BLaER1 (cell line): ENCODE results near the gene AGPAT4.

Experiments used
- H3K27ac ChIP-seq: shearing (Covaris generic); formaldehyde crosslinking; 2 replicates; pipeline ENCODE4 v1.8.1; 2022
- H3K27me3 ChIP-seq: shearing (Covaris generic); formaldehyde crosslinking; 2 replicates; pipeline ENCODE4 v1.8.1; 2022
- H3K36me3 ChIP-seq: shearing (Covaris generic); formaldehyde crosslinking; 2 replicates; pipeline ENCODE4 v1.8.1; 2022
- H3K4me1 ChIP-seq: shearing (Covaris generic); formaldehyde crosslinking; 2 replicates; pipeline ENCODE4 v1.8.1; 2022
- H3K4me2 ChIP-seq: shearing (Covaris generic); formaldehyde crosslinking; 2 replicates; pipeline ENCODE4 v1.8.1; 2022
- H3K4me3 ChIP-seq: shearing (Covaris generic); formaldehyde crosslinking; 2 replicates; pipeline ENCODE4 v1.8.1; 2022
- H3K9ac ChIP-seq: shearing (Covaris generic); formaldehyde crosslinking; 2 replicates; pipeline ENCODE4 v1.8.1; 2022
- H3K9me3 ChIP-seq: shearing (Covaris generic); formaldehyde crosslinking; 2 replicates; pipeline ENCODE4 v1.8.1; 2022
- H4K20me1 ChIP-seq: shearing (Covaris generic); formaldehyde crosslinking; 2 replicates; pipeline ENCODE4 v1.8.1; 2022
- Cebpa-rat ChIP-seq: shearing (Covaris generic); IDR thresholded peaks from 2 replicates; pipeline ENCODE4 v1.8.1; 2022

AGPAT4 gene

DNA sequence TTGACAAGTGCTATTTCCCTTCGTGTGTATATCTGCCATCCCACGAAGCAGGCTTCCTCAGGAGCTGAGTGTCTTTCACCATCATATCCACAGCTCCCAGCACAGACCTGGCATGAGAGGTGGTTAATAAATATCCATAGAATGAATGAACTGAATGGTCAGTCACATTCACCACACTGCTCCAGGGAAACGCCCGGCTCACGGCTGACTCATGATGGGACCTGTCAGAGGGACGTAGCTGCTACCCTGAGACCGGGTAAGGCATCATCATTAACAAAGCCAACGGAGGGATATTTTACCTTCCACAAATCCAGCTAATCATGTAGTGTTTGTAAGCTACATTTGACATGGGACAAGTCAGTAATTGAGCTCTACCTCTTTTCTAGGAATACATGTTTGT, 12.5 kb downstream of the AGPAT4 start:
- TF ChIP-seq Cebpa-rat, result no peak
- H3K9ac ChIP-seq, result no peak overlapping the region
- no peaks in the 10 kb centered on the region for H3K27me3 ChIP-seq
- H3K4me3 ChIP-seq, result no peak overlapping the region
- H3K9me3 ChIP-seq, result no peaks in the 10 kb centered on the region
- H3K4me1 ChIP-seq, result no peaks in the 10 kb centered on the region
- H3K27ac ChIP-seq, result no peak overlapping the region
- peaks cover 36% of the 10 kb centered on the region for H3K36me3 ChIP-seq
- peaks cover 30% of the 10 kb centered on the region for H4K20me1 ChIP-seq
- no peak overlapping the region for H3K4me2 ChIP-seq

- no peak overlapping the region for H3K4me3 ChIP-seq
- no peak for TF ChIP-seq Cebpa-rat
- H3K27ac ChIP-seq, result no peak overlapping the region
- H3K9ac ChIP-seq, result no peak overlapping the region
- H4K20me1 ChIP-seq, result peaks cover 21% of the 10 kb centered on the region
- H3K9me3 ChIP-seq, result no peaks in the 10 kb centered on the region
- peaks cover 37% of the 10 kb centered on the region for H3K36me3 ChIP-seq
- no peaks in the 10 kb centered on the region for H3K27me3 ChIP-seq
- no peak overlapping the region for H3K4me2 ChIP-seq
- no peaks in the 10 kb centered on the region for H3K4me1 ChIP-seq
Measured at GRCh38 chr6:161259302-161259701, 14.6 kb downstream of the AGPAT4 start.

DNA sequence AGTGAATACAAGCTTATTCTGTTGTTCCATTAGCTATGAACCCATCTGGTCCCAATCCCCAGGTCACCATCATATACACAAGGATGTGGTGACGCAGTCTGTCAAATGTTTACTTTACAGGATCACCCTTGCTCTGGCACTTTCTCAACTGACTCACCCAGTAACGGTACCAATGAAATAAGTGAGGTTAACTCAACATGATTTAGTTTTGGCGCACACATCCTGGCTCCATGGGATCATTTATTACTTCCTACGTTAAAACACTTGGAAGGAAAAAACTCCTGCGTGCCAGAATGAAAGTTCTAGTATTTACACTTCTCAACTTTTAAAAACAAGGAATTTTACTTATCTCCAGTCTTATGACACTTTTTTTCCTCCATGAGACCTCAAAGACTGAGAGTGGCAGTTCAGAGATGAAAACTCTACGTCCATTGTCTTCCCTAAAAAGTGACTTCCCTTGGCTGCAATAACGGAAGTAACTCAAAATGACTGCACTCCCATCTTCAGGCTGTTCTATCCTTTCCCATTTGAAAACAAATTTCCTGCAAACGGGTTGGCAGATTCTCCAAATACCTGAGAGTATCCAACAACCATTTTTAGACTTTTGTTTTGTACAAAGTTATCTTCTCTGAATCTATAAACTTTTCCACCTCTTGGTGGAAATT, 15.9 kb downstream of the AGPAT4 start:
- no peak for TF ChIP-seq Cebpa-rat
- no peak overlapping the region for H3K4me3 ChIP-seq
- no peak overlapping the region for H3K4me2 ChIP-seq

DNA sequence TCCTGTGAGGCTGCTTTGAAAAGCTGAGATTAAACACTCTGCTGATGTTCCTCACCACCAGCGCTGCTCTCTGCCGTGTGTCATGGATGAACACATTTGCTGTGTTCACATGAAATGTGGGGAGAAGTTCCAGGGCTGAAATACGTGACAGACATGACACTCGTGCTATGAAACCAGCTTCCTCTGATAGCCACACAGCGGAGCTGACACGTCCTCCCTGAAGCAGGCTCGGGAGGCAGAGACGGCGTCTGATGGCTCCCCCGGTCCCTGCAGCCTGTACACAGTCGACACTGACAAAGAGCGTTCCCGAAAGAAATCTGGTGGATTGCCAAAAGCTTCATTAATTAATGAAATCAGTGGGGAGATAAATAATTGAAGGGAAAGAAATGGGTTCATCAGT, 17.5 kb downstream of the AGPAT4 start:
- H3K9ac ChIP-seq, result no peak overlapping the region
- H3K36me3 ChIP-seq, result peaks cover 29% of the 10 kb centered on the region
- H4K20me1 ChIP-seq, result peaks cover 8% of the 10 kb centered on the region
- no peaks in the 10 kb centered on the region for H3K9me3 ChIP-seq
- H3K4me2 ChIP-seq, result no peak overlapping the region
- no peak overlapping the region for H3K27ac ChIP-seq
- TF ChIP-seq Cebpa-rat, result no peak
- H3K4me3 ChIP-seq, result no peak overlapping the region
- no peaks in the 10 kb centered on the region for H3K27me3 ChIP-seq
- no peaks in the 10 kb centered on the region for H3K4me1 ChIP-seq

More for the DNA sequence above, 15.9 kb downstream of the AGPAT4 start:
- no peaks in the 10 kb centered on the region for H3K27me3 ChIP-seq
- peaks cover 37% of the 10 kb centered on the region for H3K36me3 ChIP-seq
- H3K9ac ChIP-seq, result no peak overlapping the region
- no peaks in the 10 kb centered on the region for H3K9me3 ChIP-seq
- H3K4me1 ChIP-seq, result no peaks in the 10 kb centered on the region
- H4K20me1 ChIP-seq, result peaks cover 14% of the 10 kb centered on the region
- no peak overlapping the region for H3K27ac ChIP-seq

GRCh38 chr6:161255518-161255917, 18.3 kb downstream of the AGPAT4 start:
- Histone ChIP-seq H3K27ac (no peak overlapping the region), H3K4me3 (no peak overlapping the region), H3K4me1 (no peaks in the 10 kb centered on the region), H3K36me3 (peaks cover 20% of the 10 kb centered on the region), H3K9me3 (no peaks in the 10 kb centered on the region), H3K4me2 (no peak overlapping the region), H4K20me1 (peaks cover 12% of the 10 kb centered on the region), H3K9ac (no peak overlapping the region), H3K27me3 (no peaks in the 10 kb centered on the region)
- TF ChIP-seq Cebpa-rat, result no peak

DNA sequence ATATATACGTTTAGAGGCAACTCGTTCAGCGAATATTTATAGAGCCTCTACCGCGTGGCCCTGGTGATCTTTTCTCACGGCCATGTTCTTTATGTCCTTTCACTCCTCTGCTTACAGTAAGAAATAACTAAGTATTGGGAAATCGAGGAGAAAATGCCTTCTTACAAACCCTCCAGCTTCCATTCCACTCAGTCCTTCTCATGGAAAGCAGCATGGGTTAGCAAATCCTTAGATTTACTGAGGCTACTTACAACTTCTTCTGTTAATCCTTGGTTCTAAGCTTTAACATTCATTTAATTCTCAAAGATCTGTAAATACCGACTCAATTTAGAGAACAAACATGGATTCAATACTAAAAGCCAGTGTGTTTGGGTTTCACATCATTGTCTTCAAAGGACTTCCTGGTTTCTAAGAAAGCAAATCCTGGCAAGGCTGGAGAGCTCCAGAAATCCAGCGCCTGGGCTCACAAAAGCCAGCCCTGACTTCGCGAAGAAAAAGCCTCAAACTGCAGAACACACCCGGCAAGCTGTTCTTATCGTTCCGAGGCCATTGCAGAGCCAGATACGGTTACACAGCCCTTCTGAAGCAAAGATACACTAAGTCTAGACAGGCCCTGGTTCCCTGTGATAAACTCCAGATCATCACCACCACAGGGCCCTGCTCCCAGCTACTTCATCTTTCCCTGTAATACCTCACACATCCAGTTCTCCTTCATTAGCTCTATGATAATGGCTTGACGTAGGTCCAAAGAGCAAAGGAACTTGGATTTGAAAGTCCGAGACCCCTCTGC, 19.2 kb downstream of the AGPAT4 start:
- Histone ChIP-seq H3K4me1 (no peaks in the 10 kb centered on the region), H4K20me1 (peaks cover 12% of the 10 kb centered on the region), H3K9ac (no peak overlapping the region), H3K27me3 (no peaks in the 10 kb centered on the region), H3K9me3 (peaks cover 1% of the 10 kb centered on the region), H3K4me2 (no peak overlapping the region), H3K36me3 (peaks cover 11% of the 10 kb centered on the region), H3K27ac (no peak overlapping the region), H3K4me3 (no peak overlapping the region)
- no peak for TF ChIP-seq Cebpa-rat

- Histone ChIP-seq H3K4me2 (no peak overlapping the region), H3K9ac (no peak overlapping the region)
Measured at GRCh38 chr6:161254126-161254463, 19.8 kb downstream of the AGPAT4 start.

GRCh38 chr6:161251345-161251744, 22.5 kb downstream of the AGPAT4 start:
- Histone ChIP-seq H3K36me3 (peaks cover 5% of the 10 kb centered on the region), H3K4me3 (no peak overlapping the region)

More at GRCh38 chr6:161254126-161254463, 19.8 kb downstream of the AGPAT4 start:
- no peak for TF ChIP-seq Cebpa-rat
- peaks cover 6% of the 10 kb centered on the region; the same call in 1 of the 2 replicates for H3K36me3 ChIP-seq
- no peaks in the 10 kb centered on the region for H3K27me3 ChIP-seq
- no peaks in the 10 kb centered on the region for H3K4me1 ChIP-seq
- no peak overlapping the region for H3K4me3 ChIP-seq
- H3K27ac ChIP-seq, result no peak overlapping the region
- peaks cover 7% of the 10 kb centered on the region for H3K9me3 ChIP-seq
- H4K20me1 ChIP-seq, result peaks cover 12% of the 10 kb centered on the region

GRCh38 chr6:161249327-161249726, 24.5 kb downstream of the AGPAT4 start:
- H3K36me3 ChIP-seq, result peaks cover 12% of the 10 kb centered on the region
- H3K4me2 ChIP-seq, result no peak overlapping the region
- no peaks in the 10 kb centered on the region for H3K4me1 ChIP-seq
- H3K9ac ChIP-seq, result no peak overlapping the region
- H4K20me1 ChIP-seq, result peaks cover 20% of the 10 kb centered on the region
- no peak for TF ChIP-seq Cebpa-rat
- no peak overlapping the region for H3K4me3 ChIP-seq
- H3K27me3 ChIP-seq, result no peaks in the 10 kb centered on the region
- no peak overlapping the region for H3K27ac ChIP-seq
- peaks cover 11% of the 10 kb centered on the region for H3K9me3 ChIP-seq

More at GRCh38 chr6:161251345-161251744, 22.5 kb downstream of the AGPAT4 start:
- H3K9me3 ChIP-seq, result peaks cover 11% of the 10 kb centered on the region
- no peaks in the 10 kb centered on the region for H3K27me3 ChIP-seq
- no peak overlapping the region for H3K9ac ChIP-seq
- no peak overlapping the region for H3K4me2 ChIP-seq
- no peak for TF ChIP-seq Cebpa-rat
- no peak overlapping the region for H3K27ac ChIP-seq
- H3K4me1 ChIP-seq, result no peaks in the 10 kb centered on the region
- H4K20me1 ChIP-seq, result peaks cover 5% of the 10 kb centered on the region; the same call in 1 of the 2 replicates

DNA sequence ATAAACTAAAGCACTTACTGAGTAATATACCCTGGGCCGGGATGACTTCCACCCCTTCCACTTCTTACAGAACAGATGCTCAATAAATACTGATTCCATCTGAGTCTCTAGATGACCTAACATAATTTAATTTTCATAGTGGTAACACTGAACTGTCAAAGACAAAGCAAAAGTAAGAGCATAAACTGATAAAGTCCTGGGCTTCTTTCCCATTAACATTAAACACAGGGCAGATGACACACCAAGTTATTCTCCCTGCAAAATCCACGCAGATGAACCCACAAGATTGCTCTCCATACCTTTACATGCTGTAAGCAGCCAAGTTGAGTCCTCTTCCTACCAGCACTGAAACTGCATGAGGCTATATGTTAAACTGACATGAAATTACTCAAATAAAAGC, 27.1 kb downstream of the AGPAT4 start:
- Histone ChIP-seq H3K4me2 (no peak overlapping the region), H3K36me3 (peaks cover 12% of the 10 kb centered on the region), H3K4me1 (no peaks in the 10 kb centered on the region), H3K9ac (no peak overlapping the region), H3K27me3 (no peaks in the 10 kb centered on the region), H3K9me3 (peaks cover 11% of the 10 kb centered on the region), H3K27ac (no peak overlapping the region), H3K4me3 (no peak overlapping the region), H4K20me1 (peaks cover 41% of the 10 kb centered on the region)
- no peak for TF ChIP-seq Cebpa-rat
